Activated CD8-positive, alpha-beta T cell treated with anti-CD3 and anti-CD28 coated beads, Interleukin-2, amount 10 ng/mL, durations not matched to agents 7 days and 5 days (primary cell): ENCODE results near the gene LUC7L. TPM values are rescaled to one million over a fixed set of nuclear protein-coding genes. Genes with fewer than 3 reads are reported as not detected.
A peak's percentile ranks its signal among the peaks of the same experiment; 100 is the strongest.
"Not testable (repeated sequence)": the region's sequence is repeated elsewhere in the genome, so short reads cannot be mapped to it uniquely, and the experiment has no call there.

ENCODE experiments used
- ATAC-seq: fragments of 150-1000 bp; cut with Tn5 transposase; one replicate; pipeline ENCODE4 v1.10.0; 2021; ENCODE audit warnings: moderate library complexity
- CTCF ChIA-PET: fragments of 350-600 bp; sonication (Branson Sonifier 250); formaldehyde crosslinking; loops from one replicate; lab custom pipeline; 2021; ENCODE audit warnings: antibody characterized with exemption; lab: Charles Lee
- POLR2A ChIA-PET: fragments of 350-600 bp; sonication (Branson Sonifier 250); formaldehyde crosslinking; loops from one replicate; lab custom pipeline; 2021; ENCODE audit warnings: antibody characterized with exemption; lab: Charles Lee
- DNase-seq: peaks from one replicate; pipeline ENCODE4 v3.0.0-alpha.2; 2020
- H3K27ac Mint-ChIP-seq: one replicate; pipeline ENCODE4 v1.8.0; 2021; ENCODE audit warnings: mild to moderate bottlenecking, mixed read lengths
- H3K27me3 Mint-ChIP-seq: one replicate; pipeline ENCODE4 v1.8.0; 2021; ENCODE audit warnings: low read depth, mixed read lengths
- H3K36me3 Mint-ChIP-seq: one replicate; pipeline ENCODE4 v1.8.0; 2021; ENCODE audit warnings: low read depth, mixed read lengths
- H3K4me1 Mint-ChIP-seq: one replicate; pipeline ENCODE4 v1.8.0; 2021; ENCODE audit warnings: low read depth, mixed read lengths
- H3K4me3 Mint-ChIP-seq: one replicate; pipeline ENCODE4 v1.8.0; 2021; ENCODE audit warnings: mild to moderate bottlenecking, mixed read lengths
- H3K9me3 Mint-ChIP-seq: one replicate; pipeline ENCODE4 v1.8.0; 2022; ENCODE audit warnings: mixed read lengths; ENCODE audit not compliant: insufficient read depth
- total RNA-seq, 2 experiments: library from RNA; stranded (reverse); gene quantifications; one replicate each; pipeline ENCODE4 v1.2.3, GENCODE V29; 2021

The LUC7L gene
- total RNA-seq, 2 experiments from 2014 or later: 56.1 to 58.4 TPM

GRCh38 chr16:183005-183404, 46.2 kb downstream of the LUC7L start:
- Mint-ChIP-seq H3K27ac (no peak overlapping the region), H3K4me1 (peaks cover 6% of the 10 kb centered on the region), H3K27me3 (peaks cover 16% of the 10 kb centered on the region), H3K9me3 (no peaks in the 10 kb centered on the region), H3K36me3 (peaks cover 9% of the 10 kb centered on the region), H3K4me3 (no peak overlapping the region)
- ChIA-PET POLR2A (no interaction called here), CTCF (interaction anchor here (1.4 kb wide), 1 partner anchor 114 kb away, joined by 4 read pairs; no protein-coding TSS in a partner anchor)
- DNase-seq (no peak), ATAC-seq (no peak)

GRCh38 chr16:181565-182021, 47.7 kb downstream of the LUC7L start:
- no peaks in the 10 kb centered on the region for H3K9me3 Mint-ChIP-seq
- ATAC-seq: no peak
- H3K27ac Mint-ChIP-seq: no peak overlapping the region
- H3K36me3 Mint-ChIP-seq: peaks cover 3% of the 10 kb centered on the region
- ChIA-PET POLR2A (interaction anchor here (0.9 kb wide), 1 partner anchor 75 kb away, joined by 3 read pairs; no protein-coding TSS in a partner anchor), CTCF (interaction anchor here (0.5 to 3.1 kb wide), 12 partner anchors 9 to 143 kb away, joined by 3 to 17 read pairs (median 3); no protein-coding TSS in a partner anchor)
- peaks cover 24% of the 10 kb centered on the region for H3K27me3 Mint-ChIP-seq
- no peak overlapping the region for H3K4me3 Mint-ChIP-seq
- no peak for DNase-seq
- H3K4me1 Mint-ChIP-seq: peaks cover 12% of the 10 kb centered on the region

DNA sequence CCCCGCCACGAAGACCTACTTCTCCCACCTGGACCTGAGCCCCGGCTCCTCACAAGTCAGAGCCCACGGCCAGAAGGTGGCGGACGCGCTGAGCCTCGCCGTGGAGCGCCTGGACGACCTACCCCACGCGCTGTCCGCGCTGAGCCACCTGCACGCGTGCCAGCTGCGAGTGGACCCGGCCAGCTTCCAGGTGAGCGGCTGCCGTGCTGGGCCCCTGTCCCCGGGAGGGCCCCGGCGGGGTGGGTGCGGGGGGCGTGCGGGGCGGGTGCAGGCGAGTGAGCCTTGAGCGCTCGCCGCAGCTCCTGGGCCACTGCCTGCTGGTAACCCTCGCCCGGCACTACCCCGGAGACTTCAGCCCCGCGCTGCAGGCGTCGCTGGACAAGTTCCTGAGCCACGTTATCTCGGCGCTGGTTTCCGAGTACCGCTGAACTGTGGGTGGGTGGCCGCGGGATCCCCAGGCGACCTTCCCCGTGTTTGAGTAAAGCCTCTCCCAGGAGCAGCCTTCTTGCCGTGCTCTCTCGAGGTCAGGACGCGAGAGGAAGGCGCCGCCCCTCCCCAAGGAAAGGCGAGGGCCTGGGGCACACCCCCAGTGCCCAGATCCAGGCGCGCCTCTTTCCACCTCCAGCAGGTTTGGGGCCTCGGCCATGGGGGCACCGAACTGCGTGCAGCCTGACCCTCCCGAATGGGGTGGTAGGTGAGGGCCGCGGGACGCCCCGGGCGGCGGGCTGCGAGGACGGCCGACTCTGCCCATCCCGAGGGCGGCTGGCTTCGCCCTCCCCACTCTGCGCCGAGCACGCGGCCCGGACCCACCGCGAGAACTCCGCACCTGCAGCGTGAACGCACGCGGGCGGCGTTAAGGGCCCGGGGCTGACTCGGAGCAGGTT, 48.3 kb downstream of the LUC7L start:
- no peak overlapping the region for H3K4me3 Mint-ChIP-seq
- peaks cover 3% of the 10 kb centered on the region for H3K36me3 Mint-ChIP-seq
- peaks cover 12% of the 10 kb centered on the region for H3K4me1 Mint-ChIP-seq
- POLR2A ChIA-PET: interaction anchor here (0.7 to 1.1 kb wide), 2 partner anchors 13 to 47 kb away, joined by 3 read pairs; no protein-coding TSS in a partner anchor
- DNase-seq (peak; percentile 88), ATAC-seq (peak; percentile 78)
- CTCF ChIA-PET: interaction anchor here (0.5 to 3.1 kb wide), 11 partner anchors 10 to 115 kb away, joined by 3 to 17 read pairs (median 3); partner anchors contain the start of gene RHBDF1
- H3K27me3 Mint-ChIP-seq: peaks cover 24% of the 10 kb centered on the region
- no peaks in the 10 kb centered on the region for H3K9me3 Mint-ChIP-seq
- H3K27ac Mint-ChIP-seq: no peak overlapping the region

DNA sequence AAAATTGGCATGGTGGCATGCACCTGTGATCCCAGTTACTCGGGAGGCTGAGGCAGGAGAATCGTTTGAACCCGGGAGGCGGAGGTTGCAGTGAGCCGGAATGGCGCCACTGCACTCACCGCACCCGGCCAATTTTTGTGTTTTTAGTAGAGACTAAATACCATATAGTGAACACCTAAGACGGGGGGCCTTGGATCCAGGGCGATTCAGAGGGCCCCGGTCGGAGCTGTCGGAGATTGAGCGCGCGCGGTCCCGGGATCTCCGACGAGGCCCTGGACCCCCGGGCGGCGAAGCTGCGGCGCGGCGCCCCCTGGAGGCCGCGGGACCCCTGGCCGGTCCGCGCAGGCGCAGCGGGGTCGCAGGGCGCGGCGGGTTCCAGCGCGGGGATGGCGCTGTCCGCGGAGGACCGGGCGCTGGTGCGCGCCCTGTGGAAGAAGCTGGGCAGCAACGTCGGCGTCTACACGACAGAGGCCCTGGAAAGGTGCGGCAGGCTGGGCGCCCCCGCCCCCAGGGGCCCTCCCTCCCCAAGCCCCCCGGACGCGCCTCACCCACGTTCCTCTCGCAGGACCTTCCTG, 49.1 kb downstream of the LUC7L start, which contains the start of gene HBQ1:
HBQ1 (plus strand) TSS at position 359 of the 575 bp plus-strand sequence; CDS start at position 387, 28 bp downstream.
- ChIA-PET POLR2A (interaction anchor here (0.7 to 1.1 kb wide), 2 partner anchors 12 to 48 kb away, joined by 3 read pairs; no protein-coding TSS in a partner anchor), CTCF (interaction anchor here (0.6 to 3.1 kb wide), 6 partner anchors 12 to 114 kb away, joined by 3 to 17 read pairs (median 7); partner anchors contain the start of gene RHBDF1)
- Mint-ChIP-seq H3K27ac (no peak within 1 kb of the TSS), H3K36me3 (no peaks in the 10 kb centered on the region), H3K27me3 (peaks cover 30% of the 10 kb centered on the region), H3K9me3 (no peaks in the 10 kb centered on the region), H3K4me3 (no peak within 1 kb of the TSS), H3K4me1 (peaks cover 16% of the 10 kb centered on the region)
- ATAC-seq: no peak
- peak; percentile 38 for DNase-seq

GRCh38 chr16:179211-180092, 49.8 kb downstream of the LUC7L start:
- H3K4me1 Mint-ChIP-seq: peaks cover 23% of the 10 kb centered on the region
- H3K9me3 Mint-ChIP-seq: no peaks in the 10 kb centered on the region
- peaks cover 37% of the 10 kb centered on the region for H3K27me3 Mint-ChIP-seq
- no peak overlapping the region for H3K27ac Mint-ChIP-seq
- H3K36me3 Mint-ChIP-seq: no peaks in the 10 kb centered on the region
- no peak overlapping the region for H3K4me3 Mint-ChIP-seq
- no peak for DNase-seq
- ATAC-seq: no peak
- CTCF ChIA-PET: interaction anchor here (0.7 to 3.1 kb wide), 2 partner anchors 11 to 62 kb away, joined by 3 to 17 read pairs; no protein-coding TSS in a partner anchor
- POLR2A ChIA-PET: interaction anchor here (1.1 kb wide), 1 partner anchor 49 kb away, joined by 3 read pairs; no protein-coding TSS in a partner anchor

DNA sequence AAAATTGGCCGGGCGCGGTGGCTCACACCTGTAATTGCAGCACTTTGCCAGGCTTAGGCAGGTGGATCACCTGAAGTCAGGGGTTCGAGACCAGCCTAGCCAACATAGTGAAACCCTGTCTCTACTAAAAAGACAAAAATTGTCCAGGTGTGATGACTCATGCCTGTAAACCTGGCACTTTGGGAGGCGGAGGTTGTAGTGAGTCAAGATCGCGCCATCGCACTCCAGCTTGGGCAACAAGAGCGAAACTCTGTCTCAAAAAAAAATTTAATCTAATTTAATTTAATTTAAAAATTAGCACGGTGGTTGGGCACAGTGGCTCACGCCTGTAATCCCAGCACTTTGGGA, 50.6 kb downstream of the LUC7L start:
- Mint-ChIP-seq H3K36me3 (no peaks in the 10 kb centered on the region), H3K27me3 (peaks cover 42% of the 10 kb centered on the region), H3K4me1 (peaks cover 26% of the 10 kb centered on the region), H3K27ac (no peak overlapping the region), H3K4me3 (no peak overlapping the region), H3K9me3 (no peaks in the 10 kb centered on the region)
- DNase-seq: no peak
- ChIA-PET CTCF (interaction anchor here (0.7 to 1.6 kb wide), 2 partner anchors 10 to 72 kb away, joined by 3 to 6 read pairs; no protein-coding TSS in a partner anchor), POLR2A (no interaction called here)
- ATAC-seq: no peak

DNA sequence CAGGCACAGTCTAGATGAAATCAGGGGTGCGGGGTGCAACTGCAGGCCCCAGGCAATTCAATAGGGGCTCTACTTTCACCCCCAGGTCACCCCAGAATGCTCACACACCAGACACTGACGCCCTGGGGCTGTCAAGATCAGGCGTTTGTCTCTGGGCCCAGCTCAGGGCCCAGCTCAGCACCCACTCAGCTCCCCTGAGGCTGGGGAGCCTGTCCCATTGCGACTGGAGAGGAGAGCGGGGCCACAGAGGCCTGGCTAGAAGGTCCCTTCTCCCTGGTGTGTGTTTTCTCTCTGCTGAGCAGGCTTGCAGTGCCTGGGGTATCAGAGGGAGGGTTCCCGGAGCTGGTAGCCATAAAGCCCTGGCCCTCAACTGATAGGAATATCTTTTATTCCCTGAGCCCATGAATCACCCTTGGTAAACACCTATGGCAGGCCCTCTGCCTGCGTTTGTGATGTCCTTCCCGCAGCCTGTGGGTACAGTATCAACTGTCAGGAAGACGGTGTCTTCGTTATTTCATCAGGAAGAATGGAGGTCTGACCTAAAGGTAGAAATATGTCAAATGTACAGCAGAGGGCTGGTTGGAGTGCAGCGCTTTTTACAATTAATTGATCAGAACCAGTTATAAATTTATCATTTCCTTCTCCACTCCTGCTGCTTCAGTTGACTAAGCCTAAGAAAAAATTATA, 51.1 kb downstream of the LUC7L start:
- POLR2A ChIA-PET: no interaction called here
- no peak for ATAC-seq
- no peaks in the 10 kb centered on the region for H3K36me3 Mint-ChIP-seq

DNA sequence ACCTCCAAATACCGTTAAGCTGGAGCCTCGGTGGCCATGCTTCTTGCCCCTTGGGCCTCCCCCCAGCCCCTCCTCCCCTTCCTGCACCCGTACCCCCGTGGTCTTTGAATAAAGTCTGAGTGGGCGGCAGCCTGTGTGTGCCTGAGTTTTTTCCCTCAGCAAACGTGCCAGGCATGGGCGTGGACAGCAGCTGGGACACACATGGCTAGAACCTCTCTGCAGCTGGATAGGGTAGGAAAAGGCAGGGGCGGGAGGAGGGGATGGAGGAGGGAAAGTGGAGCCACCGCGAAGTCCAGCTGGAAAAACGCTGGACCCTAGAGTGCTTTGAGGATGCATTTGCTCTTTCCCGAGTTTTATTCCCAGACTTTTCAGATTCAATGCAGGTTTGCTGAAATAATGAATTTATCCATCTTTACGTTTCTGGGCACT, 51.8 kb downstream of the LUC7L start:
- Mint-ChIP-seq H3K36me3 (no peaks in the 10 kb centered on the region), H3K9me3 (no peaks in the 10 kb centered on the region), H3K4me3 (no peak overlapping the region), H3K4me1 (peaks cover 26% of the 10 kb centered on the region), H3K27ac (no peak overlapping the region), H3K27me3 (peaks cover 46% of the 10 kb centered on the region)
- CTCF ChIA-PET: interaction anchor here (1.6 kb wide), 1 partner anchor 70 kb away, joined by 6 read pairs; no protein-coding TSS in a partner anchor
- ATAC-seq (no peak), DNase-seq (no peak)
- POLR2A ChIA-PET: no interaction called here

More for the DNA sequence above, 51.1 kb downstream of the LUC7L start:
- Mint-ChIP-seq H3K9me3 (no peaks in the 10 kb centered on the region), H3K4me1 (peaks cover 26% of the 10 kb centered on the region), H3K27me3 (peaks cover 46% of the 10 kb centered on the region), H3K4me3 (no peak overlapping the region), H3K27ac (no peak overlapping the region)
- no peak for DNase-seq
- CTCF ChIA-PET: interaction anchor here (1.6 kb wide), 1 partner anchor 71 kb away, joined by 6 read pairs; no protein-coding TSS in a partner anchor

DNA sequence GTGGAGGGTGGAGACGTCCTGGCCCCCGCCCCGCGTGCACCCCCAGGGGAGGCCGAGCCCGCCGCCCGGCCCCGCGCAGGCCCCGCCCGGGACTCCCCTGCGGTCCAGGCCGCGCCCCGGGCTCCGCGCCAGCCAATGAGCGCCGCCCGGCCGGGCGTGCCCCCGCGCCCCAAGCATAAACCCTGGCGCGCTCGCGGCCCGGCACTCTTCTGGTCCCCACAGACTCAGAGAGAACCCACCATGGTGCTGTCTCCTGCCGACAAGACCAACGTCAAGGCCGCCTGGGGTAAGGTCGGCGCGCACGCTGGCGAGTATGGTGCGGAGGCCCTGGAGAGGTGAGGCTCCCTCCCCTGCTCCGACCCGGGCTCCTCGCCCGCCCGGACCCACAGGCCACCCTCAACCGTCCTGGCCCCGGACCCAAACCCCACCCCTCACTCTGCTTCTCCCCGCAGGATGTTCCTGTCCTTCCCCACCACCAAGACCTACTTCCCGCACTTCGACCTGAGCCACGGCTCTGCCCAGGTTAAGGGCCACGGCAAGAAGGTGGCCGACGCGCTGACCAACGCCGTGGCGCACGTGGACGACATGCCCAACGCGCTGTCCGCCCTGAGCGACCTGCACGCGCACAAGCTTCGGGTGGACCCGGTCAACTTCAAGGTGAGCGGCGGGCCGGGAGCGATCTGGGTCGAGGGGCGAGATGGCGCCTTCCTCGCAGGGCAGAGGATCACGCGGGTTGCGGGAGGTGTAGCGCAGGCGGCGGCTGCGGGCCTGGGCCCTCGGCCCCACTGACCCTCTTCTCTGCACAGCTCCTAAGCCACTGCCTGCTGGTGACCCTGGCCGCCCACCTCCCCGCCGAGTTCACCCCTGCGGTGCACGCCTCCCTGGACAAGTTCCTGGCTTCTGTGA, 52.5 kb downstream of the LUC7L start, which contains the start of gene HBA1:
HBA1 (plus strand) TSS at position 204 of the 906 bp plus-strand sequence; CDS start at position 241, 37 bp downstream.
- Mint-ChIP-seq H3K4me1 (peaks cover 26% of the 10 kb centered on the region), H3K27me3 (peaks cover 48% of the 10 kb centered on the region)
- H3K4me3 Mint-ChIP-seq, DNase-seq, H3K36me3 Mint-ChIP-seq, H3K9me3 Mint-ChIP-seq, POLR2A ChIA-PET, H3K27ac Mint-ChIP-seq: not testable (repeated sequence)
- ATAC-seq: peak; percentile 63
- CTCF ChIA-PET: interaction anchor here (1.6 kb wide), 1 partner anchor 70 kb away, joined by 6 read pairs; no protein-coding TSS in a partner anchor
